LHCN-M2 (cell line): ENCODE data around the gene TRAK1. TPM values are rescaled to one million over a fixed set of nuclear protein-coding genes. Genes with fewer than 3 reads are reported as not detected.

Source experiments
- total RNA-seq: library from RNA; depleted of rRNA; stranded (reverse); fragments of >200 nt; gene quantifications from 2 replicates; pipeline ENCODE4 v1.2.3, GENCODE V29; 2014; rRNA removed

Gene TRAK1
- total RNA-seq, 1 experiment from 2014 or later = 20.7 TPM

Other genes starting within 250 kb of the TRAK1 start
- 7.0 and 8.7 TPM in 2 replicates for gene ULK4, start 129.3 kb upstream of the TRAK1 start, total RNA-seq
- gene CCK, start 174.8 kb downstream of the TRAK1 start, total RNA-seq = not detected in 2 replicates